NOMO-1 (cell line): Measurements from ENCODE around the gene BYSL.

Experiments used
- DNase-seq, 2 experiments: peaks; one replicate each; lab custom pipeline; 2025; ENCODE audit not compliant: unreplicated experiment in 2 of 2; lab: John Stamatoyannopoulos, UW

The BYSL gene

DNA sequence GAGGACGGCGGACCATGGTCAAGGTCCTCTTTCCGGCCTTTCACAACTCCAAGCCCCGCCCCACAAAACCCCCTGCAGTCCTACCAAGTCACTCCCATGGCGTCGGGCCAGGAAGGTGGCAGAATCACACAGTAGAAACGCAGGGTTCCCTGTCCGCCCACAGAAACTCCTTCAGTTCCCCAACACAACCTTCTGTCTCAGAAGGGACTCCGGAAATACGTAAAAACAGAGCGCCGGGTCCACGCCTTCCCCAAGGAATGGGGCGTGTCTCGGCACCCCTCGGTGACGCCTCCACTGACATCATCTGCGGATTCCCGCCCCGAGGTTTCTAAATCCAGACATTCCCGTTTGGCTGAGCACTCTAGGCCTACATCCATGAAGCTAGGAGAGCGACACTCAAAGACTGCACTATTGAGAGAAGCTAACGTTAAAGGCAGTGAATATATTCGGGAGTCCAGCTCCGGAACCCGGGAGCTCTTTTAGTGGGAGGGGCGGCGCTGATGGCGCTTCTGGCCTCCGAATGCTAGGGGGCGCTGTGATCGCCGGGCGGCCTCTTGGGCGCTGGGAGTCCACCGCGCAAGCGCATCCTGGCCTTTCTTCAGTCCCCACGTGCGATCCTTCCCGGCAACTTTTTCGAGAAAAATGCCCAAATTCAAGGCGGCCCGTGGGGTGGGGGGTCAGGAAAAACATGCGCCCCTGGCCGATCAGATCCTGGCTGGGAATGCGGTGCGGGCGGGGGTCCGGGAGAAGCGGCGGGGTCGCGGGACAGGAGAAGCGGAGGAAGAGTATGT is at the start of gene BYSL, which contains the start of gene MED20:
Gene BYSL, plus strand, starts transcription at position 579 of the 791 bp plus-strand sequence. Its CDS starts 64 bp downstream, at position 643.
Gene MED20, minus strand, starts transcription at position 219 of the 791 bp plus-strand sequence. Its CDS starts 121 bp downstream, at position 98.
- peak; percentile 93 to 94 for DNase-seq

GRCh38 chr6:41871691-41872090 is 49.6 kb upstream of the BYSL start:
- DNase-seq: peak in 1 of 2 experiments; percentile 26

DNA sequence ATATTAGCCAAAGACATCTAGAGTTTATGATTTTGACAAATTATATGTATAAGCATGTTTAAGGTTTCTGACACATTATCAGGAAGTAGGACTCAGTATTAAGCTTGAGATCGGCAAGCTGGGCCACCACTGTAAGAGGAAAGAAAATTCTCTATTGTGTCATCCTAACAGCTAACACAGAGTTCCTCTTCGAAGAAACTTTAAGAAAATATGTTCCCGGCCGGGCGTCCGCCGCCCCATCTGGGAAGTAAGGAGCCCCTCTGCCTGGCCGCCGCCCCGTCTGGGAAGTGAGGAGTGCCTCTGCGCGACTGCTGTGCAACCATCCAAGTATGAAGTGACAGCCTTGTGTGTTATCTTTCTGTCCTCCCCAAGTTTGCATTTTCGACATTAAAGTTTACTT is 49.2 kb upstream of the BYSL start:
- no peak for DNase-seq

DNA sequence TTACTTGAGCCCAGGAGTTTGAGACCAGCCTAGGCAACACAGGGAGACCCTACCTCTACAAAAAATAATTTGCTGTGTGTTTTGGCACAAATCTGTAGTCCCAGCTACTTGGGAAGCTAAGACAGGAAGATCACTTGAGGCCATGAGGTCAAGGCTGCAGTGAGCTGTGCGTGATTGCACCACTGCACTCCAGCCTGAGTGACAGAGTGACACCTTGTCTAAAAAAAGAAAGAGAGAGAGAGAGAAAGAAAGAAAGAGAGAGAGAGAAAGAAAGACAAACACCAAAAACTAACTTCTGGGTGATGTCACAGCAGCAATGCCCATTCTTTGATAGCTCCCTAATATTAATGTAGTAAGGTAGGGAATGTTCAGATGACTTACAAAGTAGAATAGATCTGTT is 46.6 kb upstream of the BYSL start:
- no peak for DNase-seq

DNA sequence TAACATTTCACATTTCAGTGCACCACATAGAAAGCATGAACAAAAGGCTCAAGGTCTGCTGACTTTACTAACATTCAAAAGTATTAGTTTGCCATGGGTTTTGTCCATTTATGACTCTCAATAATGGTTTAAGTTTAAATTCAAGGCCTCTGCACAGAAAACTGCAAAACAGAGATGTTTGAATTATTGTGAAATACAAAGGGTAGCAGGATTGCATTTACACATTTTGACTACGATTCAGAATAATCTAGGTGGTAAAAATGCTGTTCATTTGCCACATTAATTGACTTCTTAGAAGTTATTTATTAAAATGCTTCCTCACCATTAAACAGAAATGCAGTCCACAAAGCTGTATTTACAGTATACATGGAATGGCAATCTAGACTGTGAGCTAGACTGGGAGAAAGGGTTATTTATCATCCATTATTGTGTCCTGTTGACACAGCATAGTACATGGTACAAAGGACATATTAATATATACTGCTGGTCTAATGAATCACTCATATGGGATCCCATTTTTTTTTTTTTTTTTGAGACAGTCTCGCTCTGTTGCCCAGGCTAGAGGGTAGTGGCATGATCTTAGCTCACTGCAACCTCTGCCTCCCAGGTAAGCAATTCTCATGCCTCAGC is 44.1 kb upstream of the BYSL start:
- no peak for DNase-seq

GRCh38 chr6:41878246-41878645 is 43.1 kb upstream of the BYSL start:
- DNase-seq: no peak

- no peak for DNase-seq
These were observed 42.3 kb upstream of the BYSL start for GRCh38 chr6:41878961-41879405.

GRCh38 chr6:41881506-41881905 is 39.8 kb upstream of the BYSL start:
- DNase-seq: no peak

- no peak for DNase-seq
These were observed 36.3 kb upstream of the BYSL start for GRCh38 chr6:41884957-41885356.

DNA sequence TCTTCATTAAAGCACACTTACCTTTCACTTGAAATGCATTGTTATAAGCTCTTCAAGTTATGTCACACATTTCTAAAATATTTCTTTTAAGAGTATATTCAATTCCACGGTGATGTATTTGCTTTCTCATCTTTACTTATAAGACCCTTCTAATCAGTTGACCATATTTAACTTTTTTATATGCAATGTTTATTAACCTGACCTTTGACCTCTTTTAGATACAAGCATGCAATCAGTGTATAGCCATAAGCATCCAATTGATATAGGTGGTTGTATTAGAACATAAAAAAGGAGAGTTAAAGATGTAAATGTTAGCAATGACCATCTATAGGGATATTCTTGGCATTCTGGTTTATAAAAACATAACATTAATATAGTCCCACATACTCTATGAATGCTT is 35.4 kb upstream of the BYSL start:
- DNase-seq: no peak

DNA sequence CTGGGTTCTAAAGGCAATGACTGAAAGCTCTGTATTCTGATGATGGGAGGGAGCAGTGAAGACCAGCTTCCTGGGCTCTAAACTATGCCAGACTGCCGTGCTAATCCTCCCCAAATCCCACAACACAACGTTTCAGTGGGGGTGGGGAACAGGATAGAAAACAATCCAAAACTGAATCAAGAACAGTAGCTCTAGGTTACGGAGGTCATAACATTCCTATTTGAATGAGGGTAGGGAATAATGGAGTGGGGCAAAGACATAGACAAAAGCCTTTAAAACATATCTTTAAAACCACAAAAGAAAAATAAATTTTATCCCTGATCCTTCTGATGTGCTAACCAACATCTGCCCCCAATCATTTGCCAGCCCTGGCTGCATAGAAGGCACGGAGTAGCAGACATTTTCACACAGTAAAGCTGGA is 34.0 kb upstream of the BYSL start:
- DNase-seq: no peak

DNA sequence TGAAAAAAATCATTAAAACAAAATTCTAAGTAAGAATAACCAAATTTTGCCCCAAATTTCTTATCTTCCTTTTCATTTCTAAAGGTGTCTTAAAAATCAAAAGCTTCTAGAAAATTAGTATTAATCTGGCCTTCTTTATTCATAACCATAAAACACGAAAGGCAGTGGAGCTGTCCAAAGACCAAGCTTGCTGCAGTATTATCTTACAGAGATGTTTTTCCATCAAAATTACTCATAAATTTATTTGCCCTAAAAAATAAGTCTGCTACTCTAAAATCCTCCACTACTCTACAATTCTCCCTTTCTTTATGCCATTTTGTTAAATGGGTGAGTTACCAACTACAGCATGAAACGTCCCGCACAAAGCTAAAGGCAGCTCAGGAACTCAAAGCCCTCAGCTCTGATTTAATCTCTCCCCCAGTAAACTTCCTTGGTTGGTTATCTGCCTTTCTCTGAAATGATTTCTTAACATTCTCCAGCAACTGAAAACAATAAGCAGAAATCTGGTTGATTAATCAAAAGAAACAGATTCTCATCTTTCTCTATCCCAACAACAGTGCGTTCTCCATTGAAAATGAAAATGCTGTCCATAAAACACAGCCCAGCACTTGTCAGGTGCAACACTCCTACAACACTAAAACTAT is 28.3 kb upstream of the BYSL start:
- no peak for DNase-seq

GRCh38 chr6:41894366-41895299 is 26.7 kb upstream of the BYSL start:
- DNase-seq: no peak

GRCh38 chr6:41895300-41896233 is 25.7 kb upstream of the BYSL start, which contains the start of gene USP49:
Gene USP49 (minus strand): TSS chr6:41895375. CDS start chr6:41806983, 88,392 bp downstream.
- DNase-seq: peak; percentile 93 to 97

GRCh38 chr6:41896281-41896680 is 25.0 kb upstream of the BYSL start:
- DNase-seq: no peak

GRCh38 chr6:41900861-41901260 is 20.4 kb upstream of the BYSL start:
- peak in 1 of 2 experiments; percentile 49 for DNase-seq

GRCh38 chr6:41901882-41902519 is 19.3 kb upstream of the BYSL start:
- peak in 1 of 2 experiments; percentile 15 for DNase-seq

DNA sequence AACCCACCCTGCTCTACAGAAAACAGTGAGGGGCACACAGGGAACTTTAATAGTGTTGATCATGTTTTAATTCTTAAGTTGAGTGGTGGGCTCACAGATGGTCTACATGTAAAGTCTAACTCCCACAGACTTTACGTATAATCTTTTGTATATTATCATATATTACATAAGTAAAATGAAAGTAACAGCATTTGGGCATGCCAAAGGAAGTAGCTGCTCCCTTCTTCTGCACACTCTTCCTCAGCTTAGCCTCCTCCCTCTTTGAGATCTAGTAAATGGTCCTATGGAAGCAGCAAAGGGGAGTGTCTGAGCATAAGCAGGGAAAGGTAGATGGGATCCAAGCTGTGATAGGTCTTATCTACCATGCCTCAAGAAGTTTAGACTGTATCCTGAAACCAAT is 11.6 kb upstream of the BYSL start:
- DNase-seq: no peak

DNA sequence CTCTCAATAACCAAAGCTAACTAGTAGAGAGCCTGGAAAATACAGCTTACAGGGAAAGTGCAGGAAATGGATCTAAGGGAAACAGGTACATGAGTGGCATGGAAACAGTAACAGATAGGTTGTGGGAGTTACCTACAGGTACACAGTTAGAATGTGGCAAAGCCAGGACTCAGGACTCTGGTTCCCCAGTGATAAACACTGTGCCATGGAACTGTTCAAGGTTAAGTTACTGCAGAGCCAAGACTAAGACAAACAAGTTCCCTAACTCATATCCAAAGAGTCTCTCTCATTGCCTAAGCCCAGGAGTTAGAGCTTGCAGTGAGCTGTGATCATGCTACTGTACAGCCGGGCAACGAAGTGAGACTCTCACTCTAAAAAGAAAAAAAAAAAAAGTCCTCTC is 7.0 kb upstream of the BYSL start:
- DNase-seq: no peak
